PC-3 (cell line): ENCODE measurements around the gene RREB1. TPM values are rescaled to one million over a fixed set of nuclear protein-coding genes. Genes with fewer than 3 reads are reported as not detected.

Experiments used
- ATAC-seq: fragments of 200-7000 bp; cut with Tn5 transposase; 2 replicates; pipeline ENCODE4 v1.9.1; 2020; ENCODE audit warnings: mild to moderate bottlenecking, moderate library complexity
- BruUV-seq: library from RNA; stranded (reverse); fragments of 400-500 nt; replicated peaks from 2 replicates; lab custom pipeline; 2021; lab: Mats Ljungman, UMichigan
- CTCF ChIA-PET: fragments of 300-600 bp; sonication (Branson Sonifier 250); formaldehyde crosslinking; loops from one replicate; lab custom pipeline; 2022; ENCODE audit warnings: antibody characterized with exemption; lab: Charles Lee
- POLR2A ChIA-PET: fragments of 300-600 bp; sonication (Branson Sonifier 250); formaldehyde crosslinking; loops from one replicate; lab custom pipeline; 2022; ENCODE audit warnings: antibody characterized with exemption; ENCODE audit not compliant: unreplicated experiment; lab: Charles Lee
- DNase-seq: peaks from one replicate; pipeline ENCODE4 v3.0.0-alpha.2; 2015
- H2AFZ ChIP-seq: fragments of 300-600 bp; sonication (generic); 2 replicates; pipeline ENCODE4 v1.6.0; 2016; ENCODE audit warnings: antibody characterized with exemption, low read length
- H3F3A ChIP-seq: fragments of 300-600 bp; sonication (generic); one replicate; pipeline ENCODE4 v1.6.0; 2017; ENCODE audit warnings: antibody characterized with exemption, low read length, control low read depth, mild to moderate bottlenecking; ENCODE audit not compliant: unreplicated experiment
- H3K27ac ChIP-seq: fragments of 300-600 bp; sonication (generic); 2 replicates; pipeline ENCODE4 v1.5.1; 2016; ENCODE audit warnings: mild to moderate bottlenecking, low read length
- H3K27me3 ChIP-seq: fragments of 300-600 bp; sonication (generic); 2 replicates; pipeline ENCODE4 v1.6.1; 2016; ENCODE audit warnings: low read length, mixed read lengths
- H3K36me3 ChIP-seq: fragments of 300-600 bp; sonication (generic); 2 replicates; pipeline ENCODE4 v1.6.1; 2016; ENCODE audit warnings: low read depth, mixed run types, low read length, mixed read lengths
- H3K4me1 ChIP-seq: fragments of 300-600 bp; sonication (generic); 2 replicates; pipeline ENCODE4 v1.5.1; 2016; ENCODE audit warnings: low read length; ENCODE audit not compliant: insufficient read depth
- H3K4me2 ChIP-seq: fragments of 300-600 bp; sonication (generic); 2 replicates; pipeline ENCODE4 v1.6.0; 2016; ENCODE audit warnings: low read length
- H3K4me3 ChIP-seq: fragments of 300-600 bp; sonication (generic); 2 replicates; pipeline ENCODE4 v1.5.1; 2016; ENCODE audit warnings: mild to moderate bottlenecking, low read length, mixed read lengths
- H3K79me2 ChIP-seq: fragments of 300-600 bp; sonication (generic); 2 replicates; pipeline ENCODE4 v1.6.1; 2017; ENCODE audit warnings: low read length, mixed read lengths
- H3K9ac ChIP-seq: fragments of 300-600 bp; sonication (generic); 2 replicates; pipeline ENCODE4 v1.6.0; 2016; ENCODE audit warnings: mild to moderate bottlenecking, low read length
- H3K9me2 ChIP-seq: fragments of 300-600 bp; sonication (generic); replicated peaks from 2 replicates; pipeline ENCODE4 v1.6.1; 2016; ENCODE audit warnings: mixed run types, low read length, mixed read lengths
- H3K9me3 ChIP-seq: fragments of 300-600 bp; sonication (generic); 2 replicates; pipeline ENCODE4 v1.6.1; 2016; ENCODE audit warnings: low read length, mixed read lengths
- H4K20me1 ChIP-seq: fragments of 300-600 bp; sonication (generic); 2 replicates; pipeline ENCODE4 v1.6.1; 2016; ENCODE audit warnings: low read length, mixed read lengths
- EZH2 ChIP-seq: fragments of 300-600 bp; sonication (generic); IDR thresholded peaks from one replicate; pipeline ENCODE4 v1.6.1; 2017; ENCODE audit warnings: antibody characterized with exemption, mild to moderate bottlenecking, low read length; ENCODE audit not compliant: unreplicated experiment
- EZH2phosphoT487 ChIP-seq: fragments of 300-600 bp; sonication (generic); IDR thresholded peaks from 2 replicates; pipeline ENCODE4 v1.6.1; 2018; ENCODE audit warnings: mild to moderate bottlenecking, antibody characterized with exemption, low read length, borderline replicate concordance
- intact Hi-C: fragments of 100-400 bp; cut with micrococcal nuclease; formaldehyde crosslinking; loops from 2 replicates; pipeline ENCODE4 v1.9.0; 2023
- total RNA-seq: library from RNA; depleted of rRNA; stranded (reverse); fragments of >200 nt; gene quantifications from 2 replicates; pipeline ENCODE4 v1.2.3, GENCODE V29; 2014
- TF ChIP-seq, protein P1 (sequence below): fragments of 300-600 bp; sonication (generic); conservative IDR thresholded peaks from 2 replicates; pipeline ENCODE4 v1.5.1; 2017; ENCODE audit warnings: antibody characterized with exemption, low read depth, mild to moderate bottlenecking, low read length

The RREB1 gene
- total RNA-seq, 1 experiment from 2014 or later: 26.0 TPM

DNA sequence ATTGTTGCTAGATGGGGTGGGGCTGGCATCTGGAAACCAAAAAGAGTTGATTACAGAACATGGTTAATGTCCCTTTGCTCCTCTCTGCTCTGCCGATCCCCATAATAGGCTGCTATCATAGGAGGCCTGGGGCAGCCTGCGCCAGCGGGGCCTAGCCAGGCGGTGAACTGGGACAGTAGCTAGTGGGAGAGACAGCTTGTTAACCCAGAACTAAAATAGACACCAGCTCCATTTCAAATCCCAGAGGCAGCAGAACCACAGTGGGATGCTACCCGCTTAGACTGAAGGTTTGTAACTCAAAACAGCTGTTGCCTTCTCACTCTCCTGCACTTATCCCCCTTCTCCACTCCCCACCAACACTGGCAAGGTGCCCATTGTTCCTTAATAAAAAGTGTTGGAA is 106.7 kb downstream of the RREB1 start:
- no peak for ATAC-seq
- ChIA-PET CTCF (no interaction called here), POLR2A (no interaction called here)
- Histone ChIP-seq H3K4me3 (no peak overlapping the region), H2AFZ (no peak overlapping the region), H3K27ac (no peak overlapping the region), H3K9ac (no peak overlapping the region), H3K4me2 (no peak overlapping the region), H4K20me1 (no peaks in the 10 kb centered on the region), H3K9me2 (no peaks in the 10 kb centered on the region), H3K36me3 (peaks cover 59% of the 10 kb centered on the region), H3K9me3 (no peaks in the 10 kb centered on the region), H3K4me1 (peaks cover 3% of the 10 kb centered on the region; the same call in 1 of the 2 replicates), H3K27me3 (no peaks in the 10 kb centered on the region), H3F3A (no peaks in the 10 kb centered on the region), H3K79me2 (no peaks in the 10 kb centered on the region)
- TF ChIP-seq, protein P1, sequence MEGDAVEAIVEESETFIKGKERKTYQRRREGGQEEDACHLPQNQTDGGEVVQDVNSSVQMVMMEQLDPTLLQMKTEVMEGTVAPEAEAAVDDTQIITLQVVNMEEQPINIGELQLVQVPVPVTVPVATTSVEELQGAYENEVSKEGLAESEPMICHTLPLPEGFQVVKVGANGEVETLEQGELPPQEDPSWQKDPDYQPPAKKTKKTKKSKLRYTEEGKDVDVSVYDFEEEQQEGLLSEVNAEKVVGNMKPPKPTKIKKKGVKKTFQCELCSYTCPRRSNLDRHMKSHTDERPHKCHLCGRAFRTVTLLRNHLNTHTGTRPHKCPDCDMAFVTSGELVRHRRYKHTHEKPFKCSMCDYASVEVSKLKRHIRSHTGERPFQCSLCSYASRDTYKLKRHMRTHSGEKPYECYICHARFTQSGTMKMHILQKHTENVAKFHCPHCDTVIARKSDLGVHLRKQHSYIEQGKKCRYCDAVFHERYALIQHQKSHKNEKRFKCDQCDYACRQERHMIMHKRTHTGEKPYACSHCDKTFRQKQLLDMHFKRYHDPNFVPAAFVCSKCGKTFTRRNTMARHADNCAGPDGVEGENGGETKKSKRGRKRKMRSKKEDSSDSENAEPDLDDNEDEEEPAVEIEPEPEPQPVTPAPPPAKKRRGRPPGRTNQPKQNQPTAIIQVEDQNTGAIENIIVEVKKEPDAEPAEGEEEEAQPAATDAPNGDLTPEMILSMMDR: no peak
- TF ChIP-seq EZH2phosphoT487: no peak
- TF ChIP-seq EZH2: no peak
- DNase-seq: no peak
- intact Hi-C loops: no loop called here
- no TSS peak for BruUV-seq

DNA sequence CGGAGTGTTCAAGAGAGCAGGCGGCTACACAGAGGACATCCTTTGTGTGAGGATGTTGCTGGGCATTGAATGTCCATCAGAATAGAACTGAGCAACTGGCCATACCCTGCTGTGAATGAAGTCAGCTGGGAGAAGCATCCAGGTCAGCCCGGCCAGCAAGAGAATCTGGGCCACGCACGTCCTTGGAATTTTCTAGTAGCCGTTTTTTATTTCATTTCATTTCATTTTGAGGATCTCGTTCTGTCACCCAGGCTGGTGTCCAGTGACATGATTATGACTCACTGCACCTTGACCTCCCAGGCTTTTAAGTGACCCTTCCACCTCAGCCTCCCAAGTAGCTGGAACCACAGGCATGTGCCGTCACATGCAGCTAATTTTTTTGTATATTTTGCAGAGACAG is 107.4 kb downstream of the RREB1 start:
- Histone ChIP-seq H3K4me3 (no peak overlapping the region), H3K4me2 (no peak overlapping the region), H3K79me2 (no peaks in the 10 kb centered on the region), H3K9ac (no peak overlapping the region), H3K27ac (no peak overlapping the region), H3K9me3 (no peaks in the 10 kb centered on the region), H2AFZ (no peak overlapping the region), H3K9me2 (no peaks in the 10 kb centered on the region), H3F3A (no peaks in the 10 kb centered on the region), H4K20me1 (no peaks in the 10 kb centered on the region), H3K36me3 (peaks cover 62% of the 10 kb centered on the region), H3K27me3 (no peaks in the 10 kb centered on the region), H3K4me1 (peaks cover 6% of the 10 kb centered on the region; the same call in 1 of the 2 replicates)
- TF ChIP-seq EZH2phosphoT487 (no peak), EZH2 (no peak)
- TF ChIP-seq, protein P1: no peak
- ChIA-PET POLR2A (no interaction called here), CTCF (no interaction called here)
- no peak for DNase-seq
- BruUV-seq: no TSS peak
- intact Hi-C loops: no loop called here
- ATAC-seq: no peak

DNA sequence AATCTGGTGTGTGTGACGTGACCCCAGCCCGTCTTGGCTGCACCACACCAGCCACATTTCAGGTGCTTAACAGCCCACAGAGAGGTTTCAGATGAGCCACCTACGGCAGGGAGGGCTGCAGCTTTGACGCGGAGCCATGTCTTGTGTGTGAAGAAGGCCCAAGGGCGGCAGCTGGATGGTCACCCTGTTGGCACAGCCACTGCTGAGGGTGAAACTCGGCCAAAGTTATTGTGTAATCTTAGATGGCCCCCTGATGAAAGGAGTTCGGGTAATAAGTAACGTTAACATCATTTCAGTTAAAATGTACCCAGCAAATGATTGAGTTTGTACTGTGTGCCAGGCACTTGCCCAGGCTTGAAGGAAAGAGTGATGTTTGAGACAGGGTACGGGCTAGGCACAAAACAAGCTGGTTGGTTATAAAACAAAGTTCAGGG is 108.1 kb downstream of the RREB1 start:
- H2AFZ ChIP-seq: no peak overlapping the region
- POLR2A ChIA-PET: no interaction called here
- no peak overlapping the region for H3K4me2 ChIP-seq
- no TSS peak for BruUV-seq
- TF ChIP-seq EZH2phosphoT487 (no peak), EZH2 (no peak)
- TF ChIP-seq, protein P1: no peak
- CTCF ChIA-PET: no interaction called here
- no peak overlapping the region for H3K9ac ChIP-seq
- H3K9me2 ChIP-seq: no peaks in the 10 kb centered on the region
- no peaks in the 10 kb centered on the region for H3F3A ChIP-seq
- H3K79me2 ChIP-seq: no peaks in the 10 kb centered on the region
- ATAC-seq (no peak), DNase-seq (no peak)
- peaks cover 6% of the 10 kb centered on the region; the same call in 1 of the 2 replicates for H3K4me1 ChIP-seq
- no peak overlapping the region for H3K27ac ChIP-seq
- no peaks in the 10 kb centered on the region for H3K27me3 ChIP-seq
- no peaks in the 10 kb centered on the region for H3K9me3 ChIP-seq
- H4K20me1 ChIP-seq: no peaks in the 10 kb centered on the region
- no peak overlapping the region for H3K4me3 ChIP-seq
- intact Hi-C loops: no loop called here
- H3K36me3 ChIP-seq: peaks cover 61% of the 10 kb centered on the region
